HepG2 (cell line): ENCODE results near the gene BSG. TPM values are rescaled to one million over a fixed set of nuclear protein-coding genes. Genes with fewer than 3 reads are reported as not detected.

ENCODE experiments used
- ATF5 ChIP-seq: sonication (generic); formaldehyde crosslinking; IDR thresholded peaks from 2 replicates; pipeline ENCODE4 v1.4.0; 2020; ENCODE audit warnings: mild to moderate bottlenecking, low read depth, missing genetic modification reagents
- ELK4 ChIP-seq: sonication (generic); formaldehyde crosslinking; IDR thresholded peaks from 2 replicates; pipeline ENCODE4 v1.9.0; 2021; ENCODE audit warnings: missing genetic modification reagents, borderline replicate concordance
- HMG20A ChIP-seq: IDR thresholded peaks from 2 replicates; pipeline ENCODE4 v1.6.1; 2016; ENCODE audit warnings: borderline replicate concordance
- HNF4G ChIP-seq, 2 experiments: sonication (generic) in 1 of 2; formaldehyde crosslinking in 1 of 2; IDR thresholded peaks; 2 replicates each; pipeline versions ENCODE4 v1.4.0 to v1.6.1; 2011 to 2020; ENCODE audit warnings: borderline replicate concordance in 2 of 2, low read depth in 2 of 2, mild to moderate bottlenecking in 2 of 2, low read length in 1 of 2, missing genetic modification reagents in 1 of 2, moderate library complexity in 1 of 2
- KDM2A ChIP-seq: sonication (generic); formaldehyde crosslinking; IDR thresholded peaks from 2 replicates; pipeline ENCODE4 v1.4.0; 2020; ENCODE audit warnings: low read depth, missing genetic modification reagents, borderline replicate concordance
- KLF15 ChIP-seq: sonication (generic); formaldehyde crosslinking; IDR thresholded peaks from 2 replicates; pipeline ENCODE4 v1.8.1; 2023; ENCODE audit warnings: borderline replicate concordance, mild to moderate bottlenecking, inconsistent platforms, missing genetic modification reagents, mixed read lengths
- KLF6 ChIP-seq: IDR thresholded peaks from 2 replicates; pipeline ENCODE4 v1.8.0; 2016; ENCODE audit warnings: missing biosample characterization, missing genetic modification reagents
- NCOA2 ChIP-seq: sonication (generic); formaldehyde crosslinking; IDR thresholded peaks from 2 replicates; pipeline ENCODE4 v1.8.0; 2022; ENCODE audit warnings: inconsistent platforms
- PAXIP1 ChIP-seq: sonication (generic); formaldehyde crosslinking; conservative IDR thresholded peaks from 2 replicates; pipeline ENCODE4 v1.4.0; 2020; ENCODE audit warnings: mild to moderate bottlenecking, missing genetic modification reagents, moderate library complexity
- POLR2AphosphoS2 ChIP-seq: IDR thresholded peaks from 2 replicates; pipeline ENCODE4 v1.6.1; 2011; ENCODE audit warnings: low read depth, low read length, improper control_type of control experiment
- RFXAP ChIP-seq: sonication (generic); formaldehyde crosslinking; IDR thresholded peaks from 2 replicates; pipeline ENCODE4 v1.4.0; 2020; ENCODE audit warnings: missing genetic modification reagents, borderline replicate concordance
- SALL2 ChIP-seq: sonication (generic); formaldehyde crosslinking; IDR thresholded peaks from 2 replicates; pipeline ENCODE4 v1.8.1; 2023; ENCODE audit warnings: mild to moderate bottlenecking, missing genetic modification reagents, inconsistent platforms
- SMC3 ChIP-seq: IDR thresholded peaks from 2 replicates; pipeline ENCODE4 v1.6.1; 2011; ENCODE audit warnings: low read length, improper control_type of control experiment
- TEAD2 ChIP-seq: sonication (generic); formaldehyde crosslinking; IDR thresholded peaks from 2 replicates; pipeline ENCODE4 v1.9.0; 2021; ENCODE audit warnings: missing genetic modification reagents
- TMF1 ChIP-seq: sonication (generic); formaldehyde crosslinking; IDR thresholded peaks from 2 replicates; pipeline ENCODE4 v1.8.1; 2022; ENCODE audit warnings: low read depth, missing genetic modification reagents
- ZBTB49 ChIP-seq: sonication (generic); formaldehyde crosslinking; IDR thresholded peaks from 2 replicates; pipeline ENCODE4 v1.4.0; 2020; ENCODE audit warnings: missing genetic modification reagents, borderline replicate concordance
- ZFP36 ChIP-seq: fragments of 150-350 bp; IDR thresholded peaks from 2 replicates; pipeline ENCODE4 v1.6.1; 2018; ENCODE audit warnings: borderline replicate concordance, low read length, low read depth; ENCODE audit not compliant: partially characterized antibody
- ZNF160 ChIP-seq: sonication (generic); formaldehyde crosslinking; IDR thresholded peaks from 2 replicates; pipeline ENCODE4 v1.8.0; 2022; ENCODE audit warnings: mild to moderate bottlenecking, inconsistent platforms, missing genetic modification reagents
- ZNF17 ChIP-seq: sonication (generic); formaldehyde crosslinking; IDR thresholded peaks from 2 replicates; pipeline ENCODE4 v1.5.0; 2020; ENCODE audit warnings: mild to moderate bottlenecking, missing genetic modification reagents
- ZSCAN22 ChIP-seq: sonication (generic); formaldehyde crosslinking; IDR thresholded peaks from 2 replicates; pipeline ENCODE4 v1.4.0; 2020; ENCODE audit warnings: mild to moderate bottlenecking, missing genetic modification reagents
- ZSCAN9 ChIP-seq: IDR thresholded peaks from 2 replicates; pipeline ENCODE4 v1.6.1; 2016; ENCODE audit warnings: borderline replicate concordance
- polyA plus RNA-seq, 8 experiments: library from polyadenylated mRNA; depleted of rRNA in 3 of 8; stranded (reverse) in 7 of 8; unstranded in 1 of 8; fragments of >200 nt; fragmentation: Illumina TruSeq in 4 of 8; extraction: Trizol in 4 of 8; gene quantifications; 2 replicates each; pipeline versions ENCODE4 v1.2.1 to v1.2.3, GENCODE V29; 2011 to 2016; ENCODE audit warnings: low read depth in 4 of 8, missing spikeins in 1 of 8, mixed read lengths in 1 of 8; ENCODE audit not compliant: insufficient read depth in 1 of 8
- total RNA-seq, 5 experiments: library from RNA; depleted of rRNA; stranded (reverse); fragments of >200 nt; fragmentation: Illumina TruSeq; extraction: Trizol; gene quantifications; 2 replicates each; pipeline ENCODE4 v1.2.3, GENCODE V29; 2016; ENCODE audit warnings: low read depth in 1 of 5

BSG gene
- total and polyA plus RNA-seq, 2 of the 13 experiments (the other 11 are each of a cell fraction or from before 2014, with no cell fraction given): 309 to 754 TPM

GRCh38 chr19:591099-591958 lies 18.9 kb downstream of the BSG start (continued):
- TF ChIP-seq TEAD2 (no peak), ZFP36 (no peak), KLF15 (CRISPR knock-in tag) (peak; percentile 90; the same call in 1 of the 2 replicates), ZSCAN9 (peak; percentile 98), HNF4G (IDR thresholded peaks at IDR 0.05; ENCODE audit: borderline replicate concordance, low read depth, low read length) (no peak), HNF4G (CRISPR knock-in tag; IDR thresholded peaks at IDR 0.05; ENCODE audit: borderline replicate concordance, low read depth) (no peak), PAXIP1 (no peak), ELK4 (peak; percentile 39; the same call in 1 of the 2 replicates), ZBTB49 (CRISPR knock-in tag) (no peak), NCOA2 (CRISPR knock-in tag) (no peak), RFXAP (CRISPR knock-in tag) (peak; percentile 70), ZNF17 (CRISPR knock-in tag) (no peak), SMC3 (no peak), KDM2A (CRISPR knock-in tag) (peak; percentile 80; the same call in 1 of the 2 replicates), ZNF160 (CRISPR knock-in tag) (peak; percentile 58; the same call in 1 of the 2 replicates), ZSCAN22 (CRISPR knock-in tag) (no peak), SALL2 (CRISPR knock-in tag) (peak; percentile 82; the same call in 1 of the 2 replicates), ATF5 (CRISPR knock-in tag) (no peak), KLF6 (CRISPR knock-in tag) (peak; percentile 91), TMF1 (CRISPR knock-in tag) (peak; percentile 71; the same call in 1 of the 2 replicates), POLR2AphosphoS2 (no peak), HMG20A (CRISPR knock-in tag) (no peak)
